ENCODE data around the gene CHD6. TPM values are rescaled to one million over a fixed set of nuclear protein-coding genes. Genes with fewer than 3 reads are reported as not detected.

Gene CHD6
- total RNA-seq, 1 experiment from 2014 or later: 26.6 TPM

DNA sequence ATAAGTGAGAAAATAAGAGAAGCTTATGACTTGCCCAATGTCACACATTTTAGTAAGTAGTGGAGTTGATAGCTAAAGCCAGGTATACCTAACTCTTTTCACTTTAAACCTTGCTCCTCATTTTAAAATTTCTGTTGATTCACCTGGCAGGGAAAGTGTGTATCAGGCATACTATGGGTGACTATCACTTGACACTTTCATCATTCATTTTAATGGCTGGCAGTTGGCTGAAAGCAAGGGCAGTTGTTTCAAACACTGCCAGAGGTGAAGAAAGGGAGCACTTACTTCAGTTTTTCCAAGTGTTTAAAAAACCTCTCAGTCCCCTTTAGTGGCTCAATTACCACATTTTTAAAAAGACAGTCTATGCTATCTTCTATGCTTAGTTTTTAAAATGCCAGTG lies 173.4 kb downstream of the CHD6 start (continued):
- TF ChIP-seq, protein P1, sequence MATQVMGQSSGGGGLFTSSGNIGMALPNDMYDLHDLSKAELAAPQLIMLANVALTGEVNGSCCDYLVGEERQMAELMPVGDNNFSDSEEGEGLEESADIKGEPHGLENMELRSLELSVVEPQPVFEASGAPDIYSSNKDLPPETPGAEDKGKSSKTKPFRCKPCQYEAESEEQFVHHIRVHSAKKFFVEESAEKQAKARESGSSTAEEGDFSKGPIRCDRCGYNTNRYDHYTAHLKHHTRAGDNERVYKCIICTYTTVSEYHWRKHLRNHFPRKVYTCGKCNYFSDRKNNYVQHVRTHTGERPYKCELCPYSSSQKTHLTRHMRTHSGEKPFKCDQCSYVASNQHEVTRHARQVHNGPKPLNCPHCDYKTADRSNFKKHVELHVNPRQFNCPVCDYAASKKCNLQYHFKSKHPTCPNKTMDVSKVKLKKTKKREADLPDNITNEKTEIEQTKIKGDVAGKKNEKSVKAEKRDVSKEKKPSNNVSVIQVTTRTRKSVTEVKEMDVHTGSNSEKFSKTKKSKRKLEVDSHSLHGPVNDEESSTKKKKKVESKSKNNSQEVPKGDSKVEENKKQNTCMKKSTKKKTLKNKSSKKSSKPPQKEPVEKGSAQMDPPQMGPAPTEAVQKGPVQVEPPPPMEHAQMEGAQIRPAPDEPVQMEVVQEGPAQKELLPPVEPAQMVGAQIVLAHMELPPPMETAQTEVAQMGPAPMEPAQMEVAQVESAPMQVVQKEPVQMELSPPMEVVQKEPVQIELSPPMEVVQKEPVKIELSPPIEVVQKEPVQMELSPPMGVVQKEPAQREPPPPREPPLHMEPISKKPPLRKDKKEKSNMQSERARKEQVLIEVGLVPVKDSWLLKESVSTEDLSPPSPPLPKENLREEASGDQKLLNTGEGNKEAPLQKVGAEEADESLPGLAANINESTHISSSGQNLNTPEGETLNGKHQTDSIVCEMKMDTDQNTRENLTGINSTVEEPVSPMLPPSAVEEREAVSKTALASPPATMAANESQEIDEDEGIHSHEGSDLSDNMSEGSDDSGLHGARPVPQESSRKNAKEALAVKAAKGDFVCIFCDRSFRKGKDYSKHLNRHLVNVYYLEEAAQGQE (IDR thresholded peaks at IDR 0.05; ENCODE audit: low read depth): no peak

DNA sequence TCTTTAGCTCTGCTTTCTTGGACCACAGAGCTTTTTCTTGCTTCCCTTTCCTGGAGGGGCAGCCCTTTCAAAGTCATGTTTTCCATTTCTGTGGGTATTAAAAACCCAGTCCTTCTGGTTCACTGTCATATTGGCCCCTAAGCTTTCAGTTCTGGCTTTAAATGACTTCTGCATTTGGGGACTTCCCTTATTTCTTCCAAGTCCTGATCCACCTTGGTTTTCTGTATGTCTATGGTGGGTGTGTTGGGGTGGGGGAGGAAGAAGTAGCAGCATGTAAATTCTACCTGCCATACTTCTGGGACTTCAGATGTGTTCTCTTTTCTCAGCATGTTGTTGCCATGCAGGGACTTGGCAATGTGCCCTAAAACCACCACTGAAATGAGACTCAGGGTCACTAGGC lies 174.5 kb downstream of the CHD6 start:
- intact Hi-C loops (cut with micrococcal nuclease): no loop called here
- H3K27ac ChIP-seq (ENCODE audit: low read depth, low read length): no peak overlapping the region
- no peaks in the 10 kb centered on the region for H3K4me1 ChIP-seq (ENCODE audit: control insufficient read depth in 1 of 2, insufficient read depth in 2 of 2, low read length in 2 of 2)
- RAD21 ChIA-PET (ENCODE audit: low non-redundant PET in 1 of 2, low total read pairs in 2 of 2, uncharacterized antibody in 2 of 2, unreplicated experiment in 2 of 2): no interaction called here
- H3K9ac ChIP-seq (ENCODE audit: low read length): no peak overlapping the region
- peaks cover 0 to 6% of the 10 kb centered on the region in 2 experiments; a peak in 3 of 4 replicates for H3K36me3 ChIP-seq (ENCODE audit: control insufficient read depth in 1 of 2, insufficient read depth in 2 of 2, low read length in 2 of 2)
- no peak overlapping the region for H3K4me3 ChIP-seq (replicated peaks in 1 of 2; ENCODE audit: low read depth in 1 of 2, low read length in 2 of 2)
- H3K27me3 ChIP-seq (ENCODE audit: insufficient read depth, low read length): no peaks in the 10 kb centered on the region
- no peak overlapping the region for H2AFZ ChIP-seq (ENCODE audit: low read depth, low read length, poor library complexity, severe bottlenecking)
- BruUV-seq (replicated peaks): no TSS peak
- H4K20me1 ChIP-seq (ENCODE audit: insufficient read depth): no peaks in the 10 kb centered on the region
- no peak overlapping the region for H3K4me2 ChIP-seq (ENCODE audit: low read length)
- CTCF ChIA-PET: no interaction called here
- no peak for DNase-seq (ENCODE audit: low read depth, low spot score)
- no peaks in the 10 kb centered on the region for H3K9me3 ChIP-seq (ENCODE audit: control insufficient read depth in 1 of 2, insufficient read depth in 1 of 2, low read depth in 1 of 2, low read length in 2 of 2)
- no peak for ATAC-seq
- H3K9me2 ChIP-seq (ENCODE audit: insufficient read depth): no peaks in the 10 kb centered on the region
- H3K79me2 ChIP-seq (ENCODE audit: insufficient read depth, low read length): no peaks in the 10 kb centered on the region
- POLR2A ChIA-PET: no interaction called here
- no peak for TF ChIP-seq TCF7L2 (IDR thresholded peaks at IDR 0.05; ENCODE audit: borderline replicate concordance, extremely low read depth, insufficient read depth, insufficient read length)
- no peak for TF ChIP-seq EZH2 (IDR thresholded peaks at IDR 0.05)
- TF ChIP-seq, protein P2, sequence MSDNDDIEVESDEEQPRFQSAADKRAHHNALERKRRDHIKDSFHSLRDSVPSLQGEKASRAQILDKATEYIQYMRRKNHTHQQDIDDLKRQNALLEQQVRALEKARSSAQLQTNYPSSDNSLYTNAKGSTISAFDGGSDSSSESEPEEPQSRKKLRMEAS (IDR thresholded peaks at IDR 0.05): no peak
- TF ChIP-seq POLR2AphosphoS5 (IDR thresholded peaks at IDR 0.05; ENCODE audit: low read depth, low read length): no peak
- TF ChIP-seq, protein P3, sequence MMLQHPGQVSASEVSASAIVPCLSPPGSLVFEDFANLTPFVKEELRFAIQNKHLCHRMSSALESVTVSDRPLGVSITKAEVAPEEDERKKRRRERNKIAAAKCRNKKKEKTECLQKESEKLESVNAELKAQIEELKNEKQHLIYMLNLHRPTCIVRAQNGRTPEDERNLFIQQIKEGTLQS (IDR thresholded peaks at IDR 0.05): no peak
- TF ChIP-seq, protein P4, sequence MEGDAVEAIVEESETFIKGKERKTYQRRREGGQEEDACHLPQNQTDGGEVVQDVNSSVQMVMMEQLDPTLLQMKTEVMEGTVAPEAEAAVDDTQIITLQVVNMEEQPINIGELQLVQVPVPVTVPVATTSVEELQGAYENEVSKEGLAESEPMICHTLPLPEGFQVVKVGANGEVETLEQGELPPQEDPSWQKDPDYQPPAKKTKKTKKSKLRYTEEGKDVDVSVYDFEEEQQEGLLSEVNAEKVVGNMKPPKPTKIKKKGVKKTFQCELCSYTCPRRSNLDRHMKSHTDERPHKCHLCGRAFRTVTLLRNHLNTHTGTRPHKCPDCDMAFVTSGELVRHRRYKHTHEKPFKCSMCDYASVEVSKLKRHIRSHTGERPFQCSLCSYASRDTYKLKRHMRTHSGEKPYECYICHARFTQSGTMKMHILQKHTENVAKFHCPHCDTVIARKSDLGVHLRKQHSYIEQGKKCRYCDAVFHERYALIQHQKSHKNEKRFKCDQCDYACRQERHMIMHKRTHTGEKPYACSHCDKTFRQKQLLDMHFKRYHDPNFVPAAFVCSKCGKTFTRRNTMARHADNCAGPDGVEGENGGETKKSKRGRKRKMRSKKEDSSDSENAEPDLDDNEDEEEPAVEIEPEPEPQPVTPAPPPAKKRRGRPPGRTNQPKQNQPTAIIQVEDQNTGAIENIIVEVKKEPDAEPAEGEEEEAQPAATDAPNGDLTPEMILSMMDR (IDR thresholded peaks at IDR 0.05 in 2 of 3, conservative IDR thresholded peaks at IDR 0.05 in 1 of 3; ENCODE audit: borderline replicate concordance in 1 of 3, insufficient read depth in 1 of 3, low read depth in 2 of 3, low read length in 2 of 3): no peak
- TF ChIP-seq, protein P1 (IDR thresholded peaks at IDR 0.05; ENCODE audit: low read depth): no peak
- TF ChIP-seq SRF (IDR thresholded peaks at IDR 0.05; ENCODE audit: low read depth): no peak
- no peak for TF ChIP-seq CBX3 (IDR thresholded peaks at IDR 0.05; ENCODE audit: low read depth)
- TF ChIP-seq CEBPB (IDR thresholded peaks at IDR 0.05; ENCODE audit: low read depth): no peak
- no peak for TF ChIP-seq SIN3A (IDR thresholded peaks at IDR 0.05; ENCODE audit: low read depth)
- no peak for TF ChIP-seq EGR1 (IDR thresholded peaks at IDR 0.05; ENCODE audit: low read depth)
- no peak for TF ChIP-seq RAD21 (IDR thresholded peaks at IDR 0.05; ENCODE audit: low read depth)

Measured in HCT116 (cell line).